ENCODE results near the gene NBPF11. TPM values are rescaled to one million over a fixed set of nuclear protein-coding genes. Genes with fewer than 3 reads are reported as not detected.
"Not testable (repeated sequence)": the region's sequence is repeated elsewhere in the genome, so short reads cannot be mapped to it uniquely, and the experiment has no call there.

Gene NBPF11, protein sequence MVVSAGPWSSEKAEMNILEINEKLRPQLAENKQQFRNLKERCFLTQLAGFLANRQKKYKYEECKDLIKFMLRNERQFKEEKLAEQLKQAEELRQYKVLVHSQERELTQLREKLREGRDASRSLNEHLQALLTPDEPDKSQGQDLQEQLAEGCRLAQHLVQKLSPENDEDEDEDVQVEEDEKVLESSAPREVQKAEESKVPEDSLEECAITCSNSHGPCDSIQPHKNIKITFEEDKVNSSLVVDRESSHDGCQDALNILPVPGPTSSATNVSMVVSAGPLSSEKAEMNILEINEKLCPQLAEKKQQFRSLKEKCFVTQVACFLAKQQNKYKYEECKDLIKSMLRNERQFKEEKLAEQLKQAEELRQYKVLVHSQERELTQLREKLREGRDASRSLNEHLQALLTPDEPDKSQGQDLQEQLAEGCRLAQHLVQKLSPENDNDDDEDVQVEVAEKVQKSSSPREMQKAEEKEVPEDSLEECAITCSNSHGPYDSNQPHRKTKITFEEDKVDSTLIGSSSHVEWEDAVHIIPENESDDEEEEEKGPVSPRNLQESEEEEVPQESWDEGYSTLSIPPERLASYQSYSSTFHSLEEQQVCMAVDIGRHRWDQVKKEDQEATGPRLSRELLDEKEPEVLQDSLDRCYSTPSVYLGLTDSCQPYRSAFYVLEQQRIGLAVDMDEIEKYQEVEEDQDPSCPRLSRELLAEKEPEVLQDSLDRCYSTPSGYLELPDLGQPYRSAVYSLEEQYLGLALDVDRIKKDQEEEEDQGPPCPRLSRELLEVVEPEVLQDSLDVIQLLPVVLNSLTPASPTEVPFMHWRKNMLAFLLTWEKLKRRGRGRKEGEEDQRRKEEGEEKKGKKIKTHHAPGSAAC
- 3.1 TPM for total RNA-seq
- long read RNA-seq, partial matches to known transcripts = 1 of 3 reads
- long read RNA-seq, other reads (novel, unspliced or antisense) = 2 of 3 reads

DNA sequence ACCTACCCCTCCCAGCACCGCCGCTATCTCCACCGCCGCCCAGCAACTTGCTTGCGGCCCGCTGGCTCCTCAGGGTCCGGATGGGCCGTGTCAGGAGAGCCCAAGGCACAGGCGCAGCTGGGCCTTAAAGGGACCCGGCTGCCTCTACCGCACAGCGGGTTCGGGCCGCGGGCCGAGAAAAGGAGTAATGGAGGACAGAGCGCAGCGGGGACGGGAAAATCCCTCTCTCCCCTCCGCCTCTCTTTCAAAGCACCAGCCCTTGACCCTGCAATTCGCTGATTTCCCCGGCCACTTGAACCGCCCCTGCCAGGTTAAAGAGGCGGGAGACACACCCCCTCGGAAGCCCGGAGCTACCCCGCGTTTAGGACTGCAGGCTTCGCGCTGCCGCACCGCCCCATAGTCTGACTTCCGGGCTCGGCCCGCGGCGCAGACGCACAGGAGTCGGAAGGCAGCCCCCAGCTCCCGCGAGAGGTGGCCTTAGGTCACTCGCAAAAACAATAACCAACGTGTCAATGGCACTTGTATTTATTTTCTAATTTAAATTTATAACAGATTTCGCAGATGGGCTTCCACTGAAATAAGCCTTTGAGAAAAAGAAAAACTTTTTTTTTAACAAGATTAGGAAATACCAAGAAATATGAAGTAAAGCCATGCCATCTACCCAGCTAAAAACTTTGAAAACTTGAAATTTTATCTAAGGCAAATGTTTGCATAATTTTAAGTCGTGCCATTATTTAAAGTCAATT is at the start of gene NBPF11:
Gene NBPF11, minus strand, starts transcription at position 371 of the 746 bp plus-strand sequence. CDS start 25,278 bp downstream, outside the sequence.
- peak; percentile 92 for DNase-seq
- intact Hi-C loops (cut with DNase I) = not testable (repeated sequence)
- ATAC-seq (ENCODE audit: poor library complexity) = peak; percentile 100

DNA sequence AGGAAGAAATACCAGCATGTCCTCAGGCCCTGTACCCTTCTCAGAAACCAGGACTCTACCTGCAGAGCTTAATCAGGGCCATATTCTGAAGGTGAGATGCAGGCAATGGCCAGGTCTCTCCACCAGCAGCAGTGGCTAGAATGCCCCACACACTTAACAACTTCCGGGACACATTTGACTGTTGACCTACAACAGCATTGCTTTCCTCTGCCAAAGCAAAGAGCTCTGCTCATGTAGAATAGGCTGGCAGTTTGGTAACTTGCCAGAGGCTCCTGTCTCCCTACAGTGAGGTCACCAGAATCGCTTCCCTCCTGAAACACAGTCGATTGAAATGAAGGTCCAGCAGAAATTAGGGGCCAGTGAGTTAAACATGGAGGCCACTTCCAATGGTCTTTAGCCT is 45.3 kb upstream of the NBPF11 start:
- DNase-seq; intact Hi-C loops (cut with DNase I): not testable (repeated sequence)
- ATAC-seq (ENCODE audit: poor library complexity) = peak; percentile 92

DNA sequence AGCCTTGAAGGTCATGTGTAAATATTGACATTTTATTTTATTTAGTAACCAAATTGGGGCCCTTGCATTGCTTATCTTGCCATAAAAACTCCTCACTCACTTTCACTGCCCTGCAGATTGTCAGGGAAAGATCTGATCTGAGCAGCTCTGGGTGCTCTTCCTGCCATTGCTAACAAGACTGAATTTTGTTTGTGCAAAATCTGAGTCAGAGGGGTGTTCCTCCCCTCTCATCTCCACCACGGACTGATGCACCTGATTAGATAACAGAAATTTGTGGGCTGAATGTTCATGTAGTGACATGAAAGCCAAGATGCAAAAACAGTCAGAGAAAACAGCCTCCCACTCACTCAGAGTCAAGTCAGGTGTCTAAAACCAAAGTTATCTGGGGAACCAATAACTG is 44.9 kb upstream of the NBPF11 start:
- ATAC-seq (ENCODE audit: poor library complexity); intact Hi-C loops (cut with DNase I); DNase-seq: not testable (repeated sequence)

DNA sequence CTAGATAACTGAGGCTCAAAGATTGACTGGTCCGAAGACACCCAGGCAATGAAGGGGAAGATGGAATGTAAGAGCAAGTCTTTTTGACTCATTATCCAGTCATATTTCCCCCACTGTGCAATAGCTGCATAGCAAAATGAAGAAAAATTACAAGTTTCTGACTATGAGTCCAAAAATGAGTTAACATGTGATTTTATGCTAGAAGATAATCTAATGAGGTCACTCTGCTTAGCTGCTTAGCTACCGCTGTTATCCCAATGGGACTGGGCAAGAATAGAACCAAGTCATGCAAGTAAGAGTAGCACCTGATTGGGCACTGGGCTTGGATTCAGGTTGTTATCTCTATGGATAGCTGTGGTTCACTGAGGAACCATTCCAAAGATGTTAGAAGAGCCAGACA is 43.0 kb upstream of the NBPF11 start:
- intact Hi-C loops (cut with DNase I); DNase-seq: not testable (repeated sequence)
- peak; percentile 68 for ATAC-seq (ENCODE audit: poor library complexity)

DNA sequence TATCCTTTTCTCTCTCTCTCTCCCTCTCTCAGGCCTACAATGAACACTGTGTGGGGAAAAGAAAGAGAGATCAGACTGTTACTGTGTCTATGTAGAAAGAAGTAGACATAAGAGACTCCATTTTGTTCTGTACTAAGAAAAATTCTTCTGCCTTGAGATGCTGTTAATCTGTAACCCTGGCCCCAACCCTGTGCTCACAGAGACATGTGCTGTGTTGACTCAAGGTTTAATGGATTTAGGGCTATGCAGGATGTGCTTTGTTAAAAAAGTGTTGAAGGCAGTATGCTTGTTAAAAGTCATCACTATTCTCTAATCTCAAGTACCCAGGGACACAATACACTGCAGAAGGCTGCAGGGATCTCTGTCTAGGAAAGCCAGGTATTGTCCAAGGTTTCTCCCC is 36.7 kb upstream of the NBPF11 start:
- DNase-seq; ATAC-seq (ENCODE audit: poor library complexity); intact Hi-C loops (cut with DNase I): not testable (repeated sequence)

DNA sequence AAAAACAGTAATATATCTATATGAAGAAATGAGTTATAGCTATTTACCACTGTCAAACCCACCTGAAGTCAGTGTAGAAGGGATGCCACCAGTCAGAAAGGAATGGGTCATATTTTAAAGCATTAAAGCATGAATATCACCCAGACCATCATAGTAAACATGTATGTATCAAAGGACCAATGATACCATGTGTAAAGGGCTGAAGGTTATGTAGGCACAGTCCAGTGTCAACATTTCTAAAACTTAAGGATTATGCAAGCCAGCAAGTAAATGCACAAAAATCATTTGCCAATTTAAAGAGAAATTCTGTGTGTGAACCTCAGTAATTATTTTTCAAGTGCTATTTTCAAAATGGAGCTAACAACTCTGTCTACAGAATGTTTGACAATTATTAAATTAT is 26.6 kb upstream of the NBPF11 start:
- DNase-seq; ATAC-seq (ENCODE audit: poor library complexity); intact Hi-C loops (cut with DNase I): not testable (repeated sequence)

DNA sequence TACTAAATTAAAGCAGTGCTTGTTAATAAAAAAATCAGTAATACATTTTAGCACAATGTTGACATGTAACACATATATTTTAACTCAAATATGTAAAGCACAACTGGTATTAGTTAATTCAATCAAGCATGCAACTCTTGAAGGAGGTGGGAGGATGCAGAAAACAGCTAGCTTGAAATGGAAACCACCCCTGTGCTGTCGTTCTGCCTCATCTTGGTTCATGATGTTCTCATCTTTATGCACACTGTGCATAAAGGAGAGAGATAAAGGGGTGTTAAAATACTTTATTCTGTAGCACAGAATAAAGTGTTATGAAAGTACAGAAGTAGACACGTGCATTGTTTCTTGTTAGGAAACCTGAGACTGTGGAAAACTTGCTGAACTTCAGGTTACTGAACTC is 23.3 kb upstream of the NBPF11 start:
- ATAC-seq (ENCODE audit: poor library complexity); DNase-seq; intact Hi-C loops (cut with DNase I): not testable (repeated sequence)

DNA sequence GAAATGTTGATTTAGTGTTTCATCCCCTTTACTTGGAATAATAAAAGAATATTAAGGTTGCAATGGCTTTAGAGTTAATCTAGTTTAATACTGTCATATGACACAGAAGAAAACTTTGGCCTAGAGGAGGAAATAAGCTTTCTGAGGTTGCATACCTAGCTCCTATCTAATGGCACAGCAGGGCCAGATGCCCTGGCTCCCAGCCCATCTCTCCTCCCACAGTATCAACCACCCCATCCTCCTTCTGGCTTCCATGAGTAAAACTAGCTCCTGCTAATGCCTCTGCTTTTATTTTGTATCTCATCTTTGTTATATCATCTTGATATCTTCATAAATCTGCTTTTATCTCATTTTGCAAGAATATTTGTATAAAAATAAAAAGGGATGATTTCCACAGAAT is 19.9 kb upstream of the NBPF11 start:
- ATAC-seq (ENCODE audit: poor library complexity); DNase-seq; intact Hi-C loops (cut with DNase I): not testable (repeated sequence)

DNA sequence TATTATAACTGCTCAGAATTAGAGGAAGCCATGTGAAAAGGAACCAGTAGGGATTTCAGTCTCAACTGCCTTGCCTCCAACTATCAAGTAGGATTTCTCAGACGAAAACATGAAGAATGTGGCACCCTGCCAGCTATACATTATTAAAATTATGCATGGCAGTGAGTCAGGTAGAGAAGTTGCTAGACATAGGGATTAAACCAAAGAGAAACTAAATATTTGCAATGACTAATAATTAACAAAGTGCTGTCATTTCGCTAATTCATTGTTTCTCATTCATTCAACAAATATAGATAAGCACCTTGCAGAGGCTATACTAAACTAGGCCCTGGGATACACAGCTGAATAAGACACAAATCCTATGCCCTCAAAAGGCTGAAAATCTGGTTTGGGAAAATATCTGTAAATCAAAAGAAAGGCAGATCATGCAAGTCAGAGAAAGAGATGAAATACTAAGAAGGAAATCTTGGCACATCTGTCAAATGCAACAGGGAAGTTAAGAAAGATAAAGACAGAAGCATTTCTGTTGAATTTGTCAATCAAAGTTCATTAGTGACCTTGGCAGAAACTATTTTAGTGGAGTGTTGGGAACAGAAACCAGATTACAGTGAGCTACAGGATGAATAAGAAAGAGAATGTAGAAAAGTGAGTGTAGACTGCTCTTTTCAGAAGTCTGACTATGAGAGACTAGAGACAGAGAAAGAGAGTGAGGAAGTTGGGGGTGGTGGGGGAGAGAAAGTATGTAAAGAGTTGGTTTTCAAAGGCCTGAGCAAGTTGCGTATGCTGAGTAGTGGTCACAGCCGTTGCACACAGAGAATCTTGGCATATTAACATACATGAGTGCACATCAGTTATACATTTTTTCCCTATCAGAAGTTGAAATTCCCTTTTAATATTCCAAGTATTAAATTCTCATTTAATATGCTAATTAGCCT is 14.7 kb upstream of the NBPF11 start:
- intact Hi-C loops (cut with DNase I) = no loop called here
- ATAC-seq (ENCODE audit: poor library complexity) = no peak
- DNase-seq = no peak

DNA sequence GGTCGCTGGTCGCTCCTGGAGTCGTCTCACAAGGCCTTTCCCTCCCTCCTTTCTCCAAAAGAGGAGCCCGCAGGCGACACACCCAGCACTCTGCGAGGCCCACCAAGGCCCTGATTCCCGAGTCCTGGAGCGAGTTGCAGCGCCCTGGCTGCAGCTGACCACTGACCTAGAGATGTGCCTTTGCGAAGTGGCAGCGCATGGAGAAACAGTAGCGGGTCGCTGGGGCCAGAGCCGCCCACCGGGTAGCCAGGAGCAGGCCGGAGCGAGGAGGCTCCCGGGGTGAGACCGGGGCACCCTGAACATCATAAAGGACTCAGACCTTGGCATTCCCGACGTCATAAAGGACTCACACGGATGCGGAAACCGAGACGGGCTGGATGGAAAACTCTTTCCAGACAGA is 10.3 kb upstream of the NBPF11 start:
- intact Hi-C loops (cut with DNase I) = no loop called here
- no peak for ATAC-seq (ENCODE audit: poor library complexity)
- DNase-seq = no peak

DNA sequence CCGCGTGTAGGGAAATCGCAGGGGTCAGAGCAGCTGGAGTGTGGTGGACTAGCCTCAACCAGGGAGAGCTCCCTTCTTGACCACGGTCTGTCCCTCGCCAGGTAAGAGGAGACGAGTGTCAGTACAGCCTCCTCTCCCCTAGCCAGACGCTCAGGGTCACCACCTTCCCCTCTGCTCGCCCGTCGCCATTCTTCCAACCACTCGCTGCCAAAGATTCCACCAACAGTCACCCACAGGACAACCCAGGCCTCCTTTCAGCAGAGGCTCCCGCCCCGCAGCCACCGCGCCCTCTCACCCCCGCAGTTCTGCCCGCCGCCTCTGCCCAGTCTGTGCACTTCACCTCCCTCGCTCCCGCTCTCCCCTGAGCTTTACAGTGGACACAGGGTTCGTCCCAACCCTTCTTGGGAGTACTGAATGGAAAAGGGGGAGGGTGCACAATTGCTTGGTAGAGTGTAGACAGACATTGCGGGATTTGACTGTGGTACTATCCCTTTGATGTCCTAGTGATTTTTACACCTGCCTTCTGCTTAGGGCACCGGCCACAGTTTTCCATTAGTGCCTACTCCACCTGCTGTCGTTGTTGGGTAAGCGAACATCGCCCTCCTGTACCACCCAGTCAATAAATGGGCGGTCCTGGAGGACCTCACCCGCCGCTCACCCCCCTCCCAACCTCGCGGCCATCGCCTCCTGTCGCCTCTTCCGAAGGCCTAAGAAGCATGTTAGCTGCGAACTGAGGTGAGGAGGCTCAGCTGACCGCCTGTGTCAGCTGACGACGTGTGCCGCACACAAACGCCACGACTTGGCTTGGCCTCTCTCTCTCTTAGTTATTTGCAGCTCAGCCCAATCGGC is 9.2 kb upstream of the NBPF11 start:
- no peak for DNase-seq
- ATAC-seq (ENCODE audit: poor library complexity) = no peak
- intact Hi-C loops (cut with DNase I) = no loop called here

DNA sequence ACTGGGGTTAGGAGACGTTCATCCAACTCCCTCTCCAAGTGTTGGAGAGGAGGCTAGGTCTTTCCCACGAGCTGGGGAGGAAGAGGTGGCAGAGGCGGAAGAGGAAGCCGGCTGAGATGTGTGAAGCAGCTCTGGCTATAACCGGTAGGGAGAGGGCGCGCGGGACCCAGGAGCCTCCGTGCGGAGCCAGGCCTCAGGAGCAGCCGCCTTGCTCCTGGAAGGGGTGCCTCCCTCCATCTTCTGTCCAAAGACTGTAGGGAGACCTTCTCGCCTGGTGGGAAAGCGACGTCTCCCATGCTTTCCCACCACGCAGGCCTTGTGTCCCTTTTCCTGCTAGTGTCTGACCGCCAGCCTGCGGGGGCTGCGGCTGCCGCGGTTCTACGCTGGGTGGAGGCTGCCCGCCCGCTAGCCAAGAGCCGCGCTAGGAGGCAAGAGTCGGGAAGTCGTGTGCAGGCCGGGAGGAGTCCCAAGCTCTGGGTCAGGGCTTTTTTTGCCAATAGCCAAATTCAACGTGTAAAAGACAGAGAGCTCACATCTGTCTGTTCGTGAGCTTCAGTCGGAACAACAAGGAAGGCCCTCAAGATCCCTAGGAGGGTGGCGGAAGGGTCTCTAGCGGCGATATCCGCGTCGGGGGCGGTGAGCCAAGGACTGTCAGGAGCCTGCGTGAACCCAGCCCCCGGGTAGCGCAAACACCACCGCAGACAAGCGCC is 8.4 kb upstream of the NBPF11 start:
- DNase-seq (peak; percentile 27), ATAC-seq (ENCODE audit: poor library complexity) (no peak)
- intact Hi-C loops (cut with DNase I) = no loop called here

DNA sequence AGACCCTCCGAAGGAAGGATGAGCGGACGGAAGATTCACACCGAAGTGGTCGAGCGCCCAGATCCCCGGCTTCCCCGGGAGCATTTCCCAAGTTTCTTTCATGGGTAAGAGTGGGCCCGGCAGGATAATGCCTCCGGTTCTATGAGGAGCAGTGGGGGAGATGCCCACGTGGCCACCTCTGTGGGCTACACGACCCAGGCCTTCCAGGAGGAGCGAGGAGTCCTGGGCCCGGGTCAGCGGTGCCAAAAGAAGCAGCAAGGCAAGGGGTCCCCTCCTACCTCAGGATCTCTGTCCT is 7.9 kb upstream of the NBPF11 start:
- ATAC-seq (ENCODE audit: poor library complexity) (no peak), DNase-seq (peak; percentile 30)
- intact Hi-C loops (cut with DNase I) = no loop called here

DNA sequence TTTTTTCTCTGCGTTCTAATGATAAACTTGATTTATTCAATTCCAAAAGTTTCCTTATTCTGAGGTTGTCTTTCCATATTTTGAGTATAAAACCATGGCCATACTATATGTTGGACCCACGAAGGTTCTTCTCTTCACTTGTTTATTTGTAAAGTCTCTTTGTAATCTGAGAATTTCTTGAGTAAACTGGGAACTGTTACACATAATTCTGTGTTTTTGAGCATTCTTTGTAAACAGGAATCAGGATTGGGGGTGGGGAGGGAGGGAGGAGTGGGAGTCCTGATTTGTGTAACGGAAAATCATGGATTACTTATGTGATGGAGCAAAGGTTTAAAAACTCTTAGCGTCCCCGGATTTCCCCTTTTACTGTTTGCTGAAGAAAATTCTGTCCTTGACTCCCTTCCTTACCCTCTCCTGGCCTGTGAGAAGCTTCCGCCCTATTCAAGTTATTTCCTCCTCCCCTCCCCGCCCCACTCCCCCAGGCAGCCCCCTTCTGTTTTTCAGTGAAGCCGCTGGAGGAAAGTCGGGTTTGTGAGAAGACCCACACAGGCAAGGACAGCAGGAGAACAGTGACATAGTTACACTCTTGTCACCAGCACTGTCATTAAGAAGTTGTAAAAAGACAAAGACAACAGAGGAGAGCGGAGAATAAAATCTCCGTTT is 6.4 kb upstream of the NBPF11 start:
- intact Hi-C loops (cut with DNase I) = no loop called here
- ATAC-seq (ENCODE audit: poor library complexity) (no peak), DNase-seq (no peak)

DNA sequence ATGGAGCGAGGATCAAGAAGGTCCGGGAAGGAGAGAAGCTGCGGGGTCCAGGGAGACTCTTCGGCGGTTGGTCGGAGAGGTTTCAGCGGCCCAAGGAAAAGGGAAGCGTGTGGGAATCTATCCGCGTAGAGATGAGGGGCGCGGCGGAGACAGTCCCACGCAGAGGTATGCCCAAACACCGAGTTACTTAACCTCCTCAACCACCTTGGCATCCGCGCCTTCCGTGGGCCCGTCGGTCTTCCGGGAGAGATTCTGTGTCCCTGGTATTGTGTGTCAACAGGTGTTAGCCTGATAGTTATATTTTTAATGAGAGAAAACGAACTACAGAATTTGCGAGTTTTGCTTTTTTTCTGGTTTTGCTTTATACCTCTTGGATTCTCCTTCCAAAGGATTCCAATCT is 5.7 kb upstream of the NBPF11 start:
- DNase-seq; intact Hi-C loops (cut with DNase I); ATAC-seq (ENCODE audit: poor library complexity): not testable (repeated sequence)

All from Right ventricle myocardium superior (tissue), 1 donor.